ENCODE data around the gene TMEM43.

TMEM43 gene

DNA sequence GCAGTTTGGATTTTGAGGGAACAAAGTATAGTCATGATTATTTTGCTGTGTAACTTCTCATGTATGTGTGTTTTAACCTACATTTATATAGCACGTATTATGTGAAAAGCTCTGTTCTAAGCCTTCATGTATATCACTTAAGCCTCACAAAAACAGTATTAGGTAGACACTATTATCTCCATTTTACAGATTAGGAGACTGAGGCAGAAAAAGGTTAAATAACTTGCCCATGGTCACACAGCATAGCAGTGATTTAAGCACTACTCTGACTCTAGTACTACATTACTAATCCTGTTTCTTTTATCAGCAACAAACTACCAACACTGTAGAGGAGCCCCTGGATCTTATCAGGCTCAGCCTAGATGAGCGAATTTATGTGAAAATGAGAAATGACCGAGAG is 56.4 kb downstream of the TMEM43 start:
- DNase-seq, result no peak

GRCh38 chr3:14183015-14183577 is 58.2 kb downstream of the TMEM43 start:
- no peak for DNase-seq

GRCh38 chr3:14186854-14187458 is 62.1 kb downstream of the TMEM43 start:
- DNase-seq, result no peak

DNA sequence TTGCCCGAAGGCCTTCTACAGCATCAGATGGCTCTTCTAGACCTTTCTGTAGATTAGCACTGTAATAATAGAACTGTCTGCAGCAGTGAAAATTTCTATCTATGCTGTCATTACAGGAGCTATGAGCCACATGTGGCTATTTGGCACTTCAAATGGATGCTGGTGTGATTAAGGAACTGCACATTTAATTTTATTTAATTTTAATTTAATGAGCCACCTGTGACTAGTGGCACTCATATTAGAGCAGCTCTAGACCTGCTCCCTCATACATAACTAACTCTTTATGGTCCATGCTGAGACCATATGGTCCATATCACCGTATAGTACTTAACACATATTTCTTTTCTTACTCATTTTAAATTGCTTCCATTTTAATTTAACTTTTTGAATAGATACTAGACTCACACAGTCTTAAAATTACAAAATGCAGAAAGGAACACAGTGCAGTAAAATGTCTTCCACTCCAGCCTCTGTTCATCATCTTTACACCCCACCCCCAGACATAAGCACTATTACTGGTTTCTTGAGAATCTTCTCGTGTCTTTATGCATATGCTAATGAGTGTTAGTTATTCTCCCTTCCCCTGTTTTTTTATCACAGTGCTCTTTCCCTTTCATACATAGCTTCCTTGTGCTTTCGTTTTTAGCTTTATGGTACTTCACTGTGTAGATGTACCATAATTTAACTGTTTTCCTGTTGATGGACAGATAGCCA is 63.3 kb downstream of the TMEM43 start:
- no peak for DNase-seq
